ENCODE results near the gene SERPIND1. TPM values are rescaled to one million over a fixed set of nuclear protein-coding genes. Genes with fewer than 3 reads are reported as not detected.

SERPIND1 gene
- total and polyA plus RNA-seq, 2 of the 8 experiments (the other 6 are each of a cell fraction or from before 2014, with no cell fraction given): not detected

DNA sequence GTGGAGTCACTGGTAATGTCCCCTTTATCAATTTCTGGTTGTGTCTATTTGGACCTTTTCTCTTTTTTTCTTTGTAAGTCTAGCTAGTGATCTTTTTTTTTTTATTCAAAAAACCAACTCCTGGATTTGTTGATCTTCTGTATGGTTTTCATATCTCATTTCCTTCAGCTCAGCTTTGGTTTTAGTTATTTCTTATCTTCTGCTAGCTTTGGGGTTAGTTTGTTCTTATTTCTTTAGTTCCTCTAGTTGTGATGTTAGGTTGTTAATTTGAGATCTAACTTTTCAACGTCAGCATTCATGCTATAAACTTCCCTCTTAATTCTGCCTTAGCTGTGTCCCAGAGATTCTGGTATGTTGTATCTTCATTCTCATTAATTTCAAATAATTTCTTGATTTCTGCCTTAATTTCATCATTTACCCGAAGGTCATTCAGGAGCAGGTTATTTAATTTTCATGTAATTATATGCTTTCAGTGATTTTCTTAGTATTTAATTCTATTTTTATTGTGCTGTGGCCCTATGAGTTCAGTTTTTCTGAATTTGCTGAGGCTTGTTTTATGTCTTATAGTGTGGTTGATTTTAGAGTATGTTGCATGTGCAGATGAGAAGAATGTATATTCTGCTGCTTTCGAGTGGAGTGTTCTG, 55.7 kb downstream of the SERPIND1 start:
- H3K23ac ChIP-seq (ENCODE audit: insufficient read length): no peak overlapping the region
- no peak overlapping the region for H2AK5ac ChIP-seq (ENCODE audit: low read depth, low read length)
- no peaks in the 10 kb centered on the region; the same call in 1 of the 2 replicates for H3K23me2 ChIP-seq (ENCODE audit: low read depth, low read length)
- H3K9ac ChIP-seq (replicated peaks in 1 of 4; ENCODE audit: extremely low read depth in 1 of 4, low read depth in 3 of 4, low read length in 3 of 4): no peak overlapping the region
- no peak overlapping the region for H3K14ac ChIP-seq (ENCODE audit: insufficient read length)
- DNase-seq (ENCODE audit: low read depth in 1 of 2, low spot score in 2 of 2) (no peak), FAIRE-seq (no peak)
- no peak overlapping the region for H3K18ac ChIP-seq (ENCODE audit: extremely low read depth, low read length)
- no peak overlapping the region for H2BK5ac ChIP-seq (ENCODE audit: low read depth, low read length)
- no peak overlapping the region for H2AFZ ChIP-seq (ENCODE audit: low read length)
- no peaks in the 10 kb centered on the region for H3K4me1 ChIP-seq (replicated peaks in 1 of 4; ENCODE audit: control insufficient read depth in 3 of 4, insufficient read depth in 4 of 4, low read length in 3 of 4)
- no peak overlapping the region for H2BK20ac ChIP-seq (ENCODE audit: low read length)
- no peak overlapping the region for H3K27ac ChIP-seq (ENCODE audit: low read depth, low read length)
- H4K5ac ChIP-seq (ENCODE audit: insufficient read length, low read depth, low read length): no peak overlapping the region
- no peaks in the 10 kb centered on the region for H3K9me3 ChIP-seq (ENCODE audit: insufficient read depth in 2 of 2, low read depth in 1 of 2, low read length in 1 of 2)
- no peak overlapping the region for H3K4me3 ChIP-seq (ENCODE audit: extremely low read depth in 1 of 4, insufficient read depth in 2 of 4, low read depth in 3 of 4, low read length in 4 of 4)
- no peaks in the 10 kb centered on the region for H3K79me1 ChIP-seq (ENCODE audit: low read depth, low read length)
- no peak overlapping the region for H4K8ac ChIP-seq (ENCODE audit: extremely low read depth, insufficient read depth, low read length)
- H3K4ac ChIP-seq (replicated peaks; ENCODE audit: insufficient read length, low read depth, low read length): no peak overlapping the region
- no peak overlapping the region for H3K4me2 ChIP-seq (ENCODE audit: insufficient read depth in 1 of 2, low read depth in 2 of 2, low read length in 2 of 2)
- no peak overlapping the region for H2BK15ac ChIP-seq (ENCODE audit: low read length)
- H2BK120ac ChIP-seq (replicated peaks; ENCODE audit: low read depth, low read length): no peak overlapping the region
- POLR2A ChIA-PET (ENCODE audit: partially characterized antibody): no interaction called here
- H3K36me3 ChIP-seq (ENCODE audit: control insufficient read depth in 2 of 4, insufficient read depth in 4 of 4, low read length in 3 of 4): peaks cover 0 to 5% (median 1%) of the 10 kb centered on the region in 4 experiments; a peak in 1 of 8 replicates
- no peaks in the 10 kb centered on the region for H4K20me1 ChIP-seq (replicated peaks in 1 of 2; ENCODE audit: control insufficient read depth in 1 of 2, insufficient read depth in 2 of 2, low read length in 2 of 2)
- H4K91ac ChIP-seq (replicated peaks; ENCODE audit: insufficient read length, low read length): no peak overlapping the region
- no peak overlapping the region for H3K56ac ChIP-seq (replicated peaks; ENCODE audit: insufficient read length, low read depth, low read length)
- H3K79me2 ChIP-seq (ENCODE audit: control insufficient read depth in 1 of 2, insufficient read depth in 2 of 2, low read length in 2 of 2): no peaks in the 10 kb centered on the region
- WGBS, 2 experiments (ENCODE audit: extremely low coverage in 1 of 2, insufficient coverage in 1 of 2, insufficient read length in 1 of 2, insufficient replicate concordance in 2 of 2, low coverage in 1 of 2, low lambda C conversion rate in 2 of 2, missing lambda C conversion rate in 1 of 2): 81% methylated on average over 3 of the region's 3 CpGs; no CpG with 5 or more reads in 1 of the 2 experiments
- CTCF ChIA-PET (ENCODE audit: partially characterized antibody): interaction anchor here (1.1 kb wide), 1 partner anchor 9 kb away, joined by 3 read pairs; no protein-coding TSS in a partner anchor
- no peak overlapping the region for H2BK12ac ChIP-seq (ENCODE audit: low read depth, low read length)
- no peaks in the 10 kb centered on the region for H3K27me3 ChIP-seq (replicated peaks in 1 of 4; ENCODE audit: control insufficient read depth in 3 of 4, extremely low read depth in 1 of 4, insufficient read depth in 3 of 4, low read length in 3 of 4)
- no peak for TF ChIP-seq POU5F1 (IDR thresholded peaks at IDR 0.05; ENCODE audit: low read depth, low read length)
- TF ChIP-seq PHF8 (conservative IDR thresholded peaks at IDR 0.05; ENCODE audit: low read depth, low read length): no peak
- no peak for TF ChIP-seq RBBP5 (IDR thresholded peaks at IDR 0.05; ENCODE audit: borderline replicate concordance, low read depth, low read length)
- no peak for TF ChIP-seq RNF2 (IDR thresholded peaks at IDR 0.05; ENCODE audit: borderline replicate concordance, low read depth, low read length, missing control alignments, poor library complexity, severe bottlenecking)
- TF ChIP-seq SIN3A (conservative IDR thresholded peaks at IDR 0.05 in 1 of 2, IDR thresholded peaks at IDR 0.05 in 1 of 2; ENCODE audit: low read depth in 1 of 2, low read length in 2 of 2): no peak
- no peak for TF ChIP-seq CEBPB (IDR thresholded peaks at IDR 0.05; ENCODE audit: low read depth, low read length)
- TF ChIP-seq KDM5A (IDR thresholded peaks at IDR 0.05; ENCODE audit: low read length): no peak
- no peak for TF ChIP-seq SIX5 (IDR thresholded peaks at IDR 0.05; ENCODE audit: low read depth, low read length)
- TF ChIP-seq JUN (IDR thresholded peaks at IDR 0.05; ENCODE audit: low read depth, low read length): no peak
- TF ChIP-seq NRF1 (IDR thresholded peaks at IDR 0.05; ENCODE audit: low read depth, low read length): no peak
- TF ChIP-seq SAP30 (IDR thresholded peaks at IDR 0.05; ENCODE audit: insufficient read depth, insufficient replicate concordance, low read length): no peak
- no peak for TF ChIP-seq GTF2F1 (IDR thresholded peaks at IDR 0.05; ENCODE audit: borderline replicate concordance, low read depth, low read length)
- TF ChIP-seq ZNF274 (IDR thresholded peaks at IDR 0.05; ENCODE audit: borderline replicate concordance, extremely low read depth, low read length): no peak

Data from H1 (cell line).